AG10803 (cell line): Measurements from ENCODE around the gene DDX4.

Experiments
- DNase-seq: peaks from one replicate; pipeline ENCODE4 v3.0.0; 2010; ENCODE audit warnings: low read depth
- H3K4me3 ChIP-seq: 2 replicates; pipeline ENCODE4 v1.5.1; 2011; ENCODE audit warnings: mild to moderate bottlenecking, low read length, control low read depth
- TF ChIP-seq, protein P1 (sequence below): conservative IDR thresholded peaks from 2 replicates; pipeline ENCODE4 v1.5.1; 2011; ENCODE audit warnings: mild to moderate bottlenecking, low read length, control low read depth, inconsistent platforms

The DDX4 gene

DNA sequence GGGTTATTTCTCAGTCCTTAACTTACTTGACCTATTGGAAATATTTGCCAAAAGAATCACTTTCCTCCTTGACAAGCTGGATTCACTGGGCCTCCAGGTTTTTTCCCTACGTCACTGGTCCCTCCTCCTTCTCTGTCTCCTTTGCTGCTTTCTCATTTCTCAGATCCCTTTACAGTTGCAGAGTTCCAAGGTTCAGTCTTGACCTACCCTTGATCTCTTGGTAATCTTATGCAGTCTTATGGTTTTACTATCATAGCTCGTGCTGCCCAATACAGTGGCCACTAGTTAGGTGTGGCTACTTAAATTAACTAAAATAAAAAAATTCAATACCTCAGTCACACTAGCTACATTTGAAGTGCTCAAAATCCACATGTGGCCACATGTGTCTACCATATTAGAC is 37.1 kb upstream of the DDX4 start:
- TF ChIP-seq, protein P1, sequence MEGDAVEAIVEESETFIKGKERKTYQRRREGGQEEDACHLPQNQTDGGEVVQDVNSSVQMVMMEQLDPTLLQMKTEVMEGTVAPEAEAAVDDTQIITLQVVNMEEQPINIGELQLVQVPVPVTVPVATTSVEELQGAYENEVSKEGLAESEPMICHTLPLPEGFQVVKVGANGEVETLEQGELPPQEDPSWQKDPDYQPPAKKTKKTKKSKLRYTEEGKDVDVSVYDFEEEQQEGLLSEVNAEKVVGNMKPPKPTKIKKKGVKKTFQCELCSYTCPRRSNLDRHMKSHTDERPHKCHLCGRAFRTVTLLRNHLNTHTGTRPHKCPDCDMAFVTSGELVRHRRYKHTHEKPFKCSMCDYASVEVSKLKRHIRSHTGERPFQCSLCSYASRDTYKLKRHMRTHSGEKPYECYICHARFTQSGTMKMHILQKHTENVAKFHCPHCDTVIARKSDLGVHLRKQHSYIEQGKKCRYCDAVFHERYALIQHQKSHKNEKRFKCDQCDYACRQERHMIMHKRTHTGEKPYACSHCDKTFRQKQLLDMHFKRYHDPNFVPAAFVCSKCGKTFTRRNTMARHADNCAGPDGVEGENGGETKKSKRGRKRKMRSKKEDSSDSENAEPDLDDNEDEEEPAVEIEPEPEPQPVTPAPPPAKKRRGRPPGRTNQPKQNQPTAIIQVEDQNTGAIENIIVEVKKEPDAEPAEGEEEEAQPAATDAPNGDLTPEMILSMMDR: no peak
- no peak for DNase-seq
- no peak overlapping the region for H3K4me3 ChIP-seq

DNA sequence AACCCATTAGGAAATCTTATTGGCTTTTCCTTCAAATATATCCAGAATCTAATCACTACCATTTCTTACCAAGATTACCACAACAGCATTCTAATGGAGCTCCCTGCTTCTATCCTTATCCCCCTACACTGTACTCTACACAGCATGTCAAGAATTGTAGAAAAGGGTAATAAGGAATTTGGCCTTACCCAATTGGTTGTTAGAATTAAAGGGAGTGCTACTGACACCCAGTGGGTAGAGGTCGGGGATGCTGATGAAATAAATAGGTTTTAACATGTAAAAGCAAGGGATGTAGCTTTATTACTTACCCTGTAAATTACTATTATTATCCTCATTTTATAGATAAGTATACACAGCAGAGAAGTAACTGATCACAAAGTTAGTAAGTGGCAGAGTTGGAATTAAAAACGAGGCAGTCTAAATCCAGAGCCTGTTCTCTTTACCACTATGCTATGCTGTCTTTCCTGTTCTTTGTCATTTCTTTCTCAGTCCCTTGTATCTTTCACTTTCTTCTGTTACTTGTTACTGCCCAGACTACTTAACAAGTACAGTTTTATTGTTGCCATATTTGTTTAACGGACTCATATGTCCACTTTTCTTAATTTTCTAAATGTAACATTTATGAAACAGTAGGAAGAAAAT is 36.3 kb upstream of the DDX4 start:
- TF ChIP-seq, protein P1: no peak
- no peak for DNase-seq
- H3K4me3 ChIP-seq: no peak overlapping the region

DNA sequence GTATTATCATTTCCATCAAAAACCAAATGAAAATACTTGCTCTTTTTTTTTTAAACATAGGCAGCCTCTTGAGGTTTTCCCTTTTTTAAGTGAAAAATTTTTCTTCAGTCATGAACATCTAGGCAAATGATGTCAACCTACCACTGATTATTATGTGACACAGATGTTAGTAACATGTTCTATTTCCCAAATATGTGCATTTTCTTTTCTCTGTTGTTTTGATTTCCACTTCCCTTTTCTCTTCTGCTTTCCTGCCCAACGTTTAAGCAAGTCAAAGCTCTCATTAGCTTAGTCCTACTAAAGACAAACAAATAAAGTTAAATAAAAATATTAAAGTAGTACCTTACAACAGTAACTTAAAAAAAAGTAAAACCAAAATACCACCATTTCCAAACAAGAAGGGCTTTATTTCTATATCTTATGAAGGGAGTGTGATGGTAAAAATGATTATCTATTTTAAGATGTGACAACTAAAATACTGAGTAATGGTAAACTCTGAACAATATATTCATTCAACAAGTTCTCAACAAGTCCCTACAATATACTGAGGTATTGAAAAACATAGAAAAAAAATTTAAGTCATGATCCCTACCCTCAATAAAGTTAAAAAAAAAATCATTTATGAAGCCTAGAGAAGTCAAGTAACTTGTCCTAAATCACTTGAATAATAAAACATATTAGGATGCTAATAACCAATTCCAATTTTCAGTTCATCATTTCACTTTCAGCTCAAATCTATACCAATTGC is 35.1 kb upstream of the DDX4 start:
- DNase-seq: no peak
- H3K4me3 ChIP-seq: no peak overlapping the region
- TF ChIP-seq, protein P1: no peak

DNA sequence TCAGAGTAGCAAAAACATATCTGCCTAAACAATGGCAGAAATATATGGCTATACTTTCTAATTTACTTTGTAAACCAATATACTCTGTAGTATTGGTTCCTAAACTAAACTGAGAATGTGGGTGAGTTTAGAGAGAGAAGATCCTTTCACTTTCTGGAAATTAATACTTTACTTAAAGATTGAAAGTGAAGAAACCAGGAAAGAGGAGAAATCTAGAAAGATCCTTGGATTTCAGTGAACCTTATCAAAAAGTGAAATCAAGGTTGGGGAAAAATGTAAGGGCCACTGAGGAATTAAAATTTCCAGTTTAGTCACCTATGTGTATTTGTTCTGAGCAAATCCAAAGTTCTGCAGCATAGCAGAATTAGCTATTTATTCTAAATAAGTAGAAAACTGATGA is 31.6 kb upstream of the DDX4 start:
- TF ChIP-seq, protein P1: no peak
- H3K4me3 ChIP-seq: no peak overlapping the region
- no peak for DNase-seq

DNA sequence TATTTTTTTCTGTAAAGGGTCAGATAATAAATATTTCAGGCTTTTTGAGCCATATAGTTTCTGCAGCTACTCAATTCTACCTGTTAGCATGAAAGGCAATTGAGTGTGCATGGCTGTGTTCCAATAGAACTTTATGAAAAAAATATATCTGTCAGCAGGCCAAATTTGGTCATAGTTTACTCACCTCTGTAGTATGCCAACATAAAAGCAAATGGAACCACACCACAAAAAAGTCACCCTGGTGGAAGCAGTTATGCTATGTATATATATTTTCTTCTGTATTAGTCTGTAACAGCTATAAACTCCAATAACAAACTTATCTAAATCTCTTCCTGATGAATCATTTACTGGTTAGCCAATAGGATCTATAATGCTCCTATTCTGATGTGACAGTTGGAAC is 29.1 kb upstream of the DDX4 start:
- DNase-seq: no peak
- TF ChIP-seq, protein P1: no peak
- no peak overlapping the region for H3K4me3 ChIP-seq

DNA sequence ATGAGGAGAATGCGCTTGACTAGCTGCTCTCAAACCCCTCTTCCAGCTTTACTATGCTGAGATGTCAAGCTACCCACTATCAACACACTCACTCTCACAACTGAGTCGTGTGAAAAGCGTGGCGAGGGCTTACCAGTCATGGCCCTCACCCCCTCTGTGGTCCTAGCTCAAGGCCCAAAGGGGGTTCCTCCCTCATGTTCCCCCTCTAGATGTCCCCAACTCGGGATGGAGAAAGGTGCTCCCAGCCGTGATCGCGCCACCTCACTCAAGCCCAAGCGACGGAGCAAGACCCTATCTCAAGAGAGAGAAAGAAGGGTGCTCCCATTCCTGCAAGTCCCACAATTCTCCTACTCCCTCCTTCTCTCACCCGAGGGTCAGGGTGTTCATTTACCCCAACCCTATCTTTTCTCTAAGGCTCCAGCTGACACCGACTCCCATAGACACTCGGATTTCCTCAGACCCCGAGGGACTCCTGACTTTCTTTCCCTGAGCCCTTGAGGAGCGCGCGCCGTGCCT is 26.3 kb upstream of the DDX4 start:
- peak overlapping the region; percentile 99 for H3K4me3 ChIP-seq
- DNase-seq: no peak
- TF ChIP-seq, protein P1: no peak
